GM21619 (cell line): ENCODE data around the gene ATP11A.
"Not testable (repeated sequence)": the region's sequence is repeated elsewhere in the genome, so short reads cannot be mapped to it uniquely, and the experiment has no call there.

Experiments
- ATAC-seq: cut with Tn5 transposase; IDR thresholded peaks from one replicate; pipeline ENCODE4 v1.9.1; 2021; ENCODE audit not compliant: unreplicated experiment

The ATP11A gene

GRCh38 chr13:112772929-112773328 is 83.1 kb downstream of the ATP11A start:
- ATAC-seq, result no peak

- no peak for ATAC-seq
Measured at GRCh38 chr13:112773601-112774447, 84.0 kb downstream of the ATP11A start.

DNA sequence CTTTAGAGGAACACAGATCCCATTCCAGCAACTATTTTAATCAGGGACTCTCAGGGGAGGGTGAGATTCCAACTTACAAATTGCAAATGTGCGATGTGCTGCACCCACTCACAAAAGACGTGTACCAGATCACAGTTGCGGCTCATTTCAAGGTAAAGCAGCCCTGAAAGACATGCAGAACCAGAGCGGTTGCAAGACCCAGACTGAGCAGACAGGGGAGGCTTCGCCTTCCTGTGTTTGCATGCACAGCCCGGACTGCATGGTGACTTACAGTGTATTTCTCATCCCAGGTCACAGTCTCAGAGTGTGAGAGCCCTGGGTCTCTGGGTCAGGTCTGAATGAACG is 84.6 kb downstream of the ATP11A start:
- ATAC-seq, result no peak

GRCh38 chr13:112774829-112775565 is 85.2 kb downstream of the ATP11A start:
- ATAC-seq, result no peak

DNA sequence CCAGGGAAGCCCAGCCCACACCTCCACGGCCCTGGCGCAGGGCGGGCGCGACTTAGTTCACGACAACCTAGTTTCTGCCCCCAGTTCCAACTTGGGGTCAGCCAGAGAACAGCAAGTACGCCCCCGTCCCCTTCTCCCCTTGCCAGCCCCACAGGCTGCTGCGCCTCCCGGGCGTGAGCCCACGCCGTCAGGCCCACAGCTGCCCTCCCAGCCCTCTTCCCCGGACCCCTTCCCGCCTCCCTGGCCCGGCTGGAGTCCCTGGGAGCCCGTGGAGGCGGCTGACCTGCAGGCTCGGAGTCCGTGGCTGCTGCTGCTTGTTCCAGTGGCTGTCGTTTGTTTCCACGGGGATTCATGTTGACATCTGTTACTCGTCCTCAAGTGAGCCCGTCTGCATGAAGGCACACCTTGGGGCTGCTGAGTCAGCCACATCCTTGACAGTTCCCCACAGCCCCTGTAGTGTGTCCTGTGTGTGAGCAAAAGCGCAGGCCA is 86.0 kb downstream of the ATP11A start:
- ATAC-seq, result no peak

- ATAC-seq, result no peak
Measured at GRCh38 chr13:112776354-112776753, 86.5 kb downstream of the ATP11A start.

GRCh38 chr13:112776971-112777370 is 87.1 kb downstream of the ATP11A start:
- ATAC-seq, result no peak

GRCh38 chr13:112777637-112778406 is 88.0 kb downstream of the ATP11A start:
- no peak for ATAC-seq

- no peak for ATAC-seq
Measured at GRCh38 chr13:112779856-112780604, 90.2 kb downstream of the ATP11A start.

DNA sequence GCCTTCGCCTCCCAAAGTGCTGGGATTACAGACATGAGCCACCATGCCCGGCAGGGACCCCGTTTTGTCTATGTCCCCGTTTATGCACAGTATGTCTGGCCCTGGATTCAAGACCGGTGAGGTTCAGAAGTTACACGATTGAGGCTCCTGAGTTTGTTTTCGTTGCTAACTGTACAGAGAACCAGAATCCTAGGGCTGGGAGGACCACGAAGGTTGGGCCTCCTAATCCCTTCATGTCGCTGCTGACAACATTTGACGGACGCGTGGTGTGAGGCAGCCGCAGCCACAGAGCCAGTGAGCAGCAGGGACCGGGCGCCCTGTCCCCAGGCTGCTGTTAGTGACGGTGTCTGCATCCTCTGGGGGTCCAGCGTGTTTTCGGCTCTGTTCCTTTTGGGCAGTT is 91.4 kb downstream of the ATP11A start:
- no peak for ATAC-seq

DNA sequence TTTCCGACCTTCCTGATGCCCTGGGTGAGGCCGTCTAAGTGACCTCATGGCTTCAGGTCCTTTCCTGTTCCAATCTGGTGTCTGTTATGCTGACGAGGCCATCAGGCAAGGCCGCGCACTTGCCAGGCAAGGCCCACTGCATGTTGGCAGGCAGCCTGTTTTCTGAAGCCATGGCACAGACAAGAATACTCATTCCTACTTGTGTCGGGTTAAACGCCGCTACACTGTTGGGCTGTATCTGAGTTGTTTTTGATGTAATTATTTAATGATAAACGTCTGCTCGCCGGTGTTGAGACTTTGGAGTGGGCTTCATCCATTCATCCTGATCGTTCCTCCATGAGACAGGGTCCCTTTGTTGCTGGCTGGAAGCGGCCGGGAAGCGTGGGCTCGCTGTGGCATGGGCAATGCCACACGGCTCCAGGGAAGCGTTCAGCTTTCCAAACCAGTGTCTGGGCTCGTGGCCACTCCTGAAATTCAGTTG is 92.1 kb downstream of the ATP11A start:
- no peak for ATAC-seq

DNA sequence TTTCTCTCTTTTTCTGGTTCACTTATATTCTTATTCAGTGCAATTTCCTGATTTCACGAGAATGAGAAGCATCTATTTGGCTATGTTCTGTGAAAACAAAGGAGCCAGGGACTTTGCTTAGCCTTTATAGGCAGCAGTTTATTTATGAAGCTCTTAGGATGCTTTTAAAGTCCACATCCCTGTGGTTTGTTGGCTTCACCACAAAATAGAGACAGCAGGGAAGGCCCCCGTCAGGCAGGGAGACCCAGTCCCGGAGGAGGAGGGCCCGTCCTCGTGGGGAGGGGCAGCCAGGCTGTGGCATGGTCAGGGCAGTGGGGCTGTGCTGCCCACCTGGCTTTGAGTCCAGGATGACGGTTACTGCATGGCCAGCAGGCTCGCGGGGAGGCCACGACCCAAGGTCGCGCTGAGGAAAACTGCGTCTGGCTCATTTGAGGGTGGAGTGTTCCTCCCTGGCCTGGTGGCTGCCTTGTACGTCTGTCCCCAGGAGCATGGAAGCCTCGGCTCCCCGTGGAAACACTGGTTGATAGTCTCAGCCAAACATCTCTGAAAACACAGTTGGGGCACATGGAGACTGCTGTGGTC is 92.7 kb downstream of the ATP11A start:
- no peak for ATAC-seq

DNA sequence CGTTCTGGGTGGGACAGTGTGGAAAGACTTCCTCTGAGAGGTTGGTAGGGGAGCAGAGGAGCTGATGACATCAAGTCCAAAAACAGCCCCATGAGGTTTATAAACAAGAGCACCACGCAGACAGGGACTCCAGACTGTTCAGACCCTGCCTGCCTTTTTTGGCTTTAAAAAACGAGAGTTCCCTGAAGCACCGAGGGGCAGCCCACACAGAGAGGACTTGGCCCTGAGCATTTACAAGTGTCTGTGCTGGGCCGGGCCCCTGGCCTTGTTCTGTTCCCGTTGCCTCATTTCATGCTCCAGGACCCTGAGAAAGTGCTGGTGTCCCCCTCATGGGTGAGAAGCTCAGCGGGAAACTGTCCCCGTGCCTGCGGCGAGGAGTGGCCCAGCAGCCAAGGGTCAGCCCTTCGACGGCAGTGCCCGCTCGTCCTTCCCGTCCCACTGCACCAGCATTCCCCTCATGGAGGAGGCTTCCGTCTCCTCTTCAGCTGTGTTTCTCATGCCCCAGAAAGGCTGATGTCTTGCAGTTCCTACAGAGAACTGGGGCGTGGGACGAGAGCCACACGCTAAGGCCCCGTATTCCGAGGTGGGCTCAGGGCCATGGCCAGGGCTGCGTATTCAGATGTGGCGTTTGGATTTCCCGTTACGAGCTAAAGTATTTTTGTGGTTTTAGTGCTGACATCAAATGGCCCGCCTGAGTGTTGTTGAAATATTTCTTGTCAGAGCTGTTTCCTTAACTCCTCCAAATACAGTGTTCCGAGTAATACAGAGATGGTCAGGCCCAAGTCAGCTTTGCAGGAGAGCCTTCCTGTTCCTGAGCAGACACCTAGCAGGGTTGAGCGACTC is 93.5 kb downstream of the ATP11A start:
- ATAC-seq, result no peak

DNA sequence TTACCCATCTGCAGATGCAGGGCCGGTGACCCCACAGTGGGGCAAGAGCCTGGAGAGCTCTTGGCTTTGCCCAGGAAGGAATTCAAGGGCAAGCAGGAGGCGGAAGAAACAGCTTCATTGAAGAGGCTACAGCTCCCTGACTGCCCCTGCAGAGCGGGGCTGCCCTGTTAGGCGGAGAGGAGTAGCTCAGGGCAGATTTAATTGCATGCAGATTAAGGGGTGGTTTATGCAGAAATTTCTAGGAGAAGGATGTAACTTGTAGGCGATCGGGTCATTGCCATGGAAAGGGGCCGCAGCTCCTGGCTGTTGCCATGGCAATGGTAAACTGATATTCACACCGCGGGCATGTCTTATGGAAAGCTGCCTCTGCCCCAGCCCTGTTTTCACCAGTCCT is 94.1 kb downstream of the ATP11A start:
- ATAC-seq, result no peak

DNA sequence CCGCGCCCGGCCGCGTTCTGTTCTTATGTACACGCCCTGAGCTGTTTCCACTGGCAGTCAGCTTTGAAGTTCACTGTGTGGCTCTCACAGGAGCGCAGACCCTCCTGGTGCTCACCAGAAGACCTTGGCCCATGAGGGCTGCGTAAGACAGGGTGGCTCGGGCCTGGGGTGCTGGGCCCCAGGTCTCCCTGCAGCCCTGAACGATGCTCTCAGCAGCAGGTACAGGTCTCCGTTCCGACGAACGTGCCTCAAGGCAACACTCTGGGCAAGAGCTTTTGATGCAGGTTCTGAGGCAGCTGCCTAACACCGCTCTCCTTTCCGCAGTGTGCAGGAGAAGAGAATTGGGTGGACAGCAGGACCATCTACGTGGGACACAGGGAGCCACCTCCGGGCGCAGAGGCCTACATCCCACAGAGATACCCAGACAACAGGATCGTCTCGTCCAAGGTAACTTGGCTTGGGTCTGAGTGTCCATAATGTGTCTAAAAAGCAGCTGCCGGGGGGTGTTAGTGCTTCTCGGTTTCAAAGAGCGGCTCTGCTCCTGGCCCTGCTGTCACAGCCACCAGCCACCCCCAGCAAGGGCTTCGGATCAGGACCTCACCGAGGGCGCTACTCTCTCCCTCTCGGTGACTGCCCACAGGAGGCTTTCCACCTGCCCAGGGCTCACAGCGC is 95.1 kb downstream of the ATP11A start:
- no peak for ATAC-seq

DNA sequence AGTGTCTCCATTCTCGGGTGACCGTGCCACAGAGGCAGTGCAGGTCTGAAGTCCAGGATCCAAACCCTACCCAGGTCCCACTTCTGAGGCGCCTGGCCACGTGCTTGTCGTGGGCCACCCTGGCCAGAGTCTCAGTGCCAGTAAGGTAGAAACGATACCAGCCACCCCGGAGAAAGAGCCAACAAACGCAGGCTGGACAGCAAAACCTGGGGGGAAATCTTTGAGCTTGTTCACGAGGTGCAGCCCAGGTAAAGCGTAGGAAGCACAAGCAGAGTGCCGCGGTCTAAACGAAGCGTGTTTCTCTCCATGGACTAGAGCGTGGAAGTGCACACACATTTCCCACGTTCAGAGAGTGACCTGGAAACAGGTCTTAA is 95.6 kb downstream of the ATP11A start:
- ATAC-seq, result no peak

DNA sequence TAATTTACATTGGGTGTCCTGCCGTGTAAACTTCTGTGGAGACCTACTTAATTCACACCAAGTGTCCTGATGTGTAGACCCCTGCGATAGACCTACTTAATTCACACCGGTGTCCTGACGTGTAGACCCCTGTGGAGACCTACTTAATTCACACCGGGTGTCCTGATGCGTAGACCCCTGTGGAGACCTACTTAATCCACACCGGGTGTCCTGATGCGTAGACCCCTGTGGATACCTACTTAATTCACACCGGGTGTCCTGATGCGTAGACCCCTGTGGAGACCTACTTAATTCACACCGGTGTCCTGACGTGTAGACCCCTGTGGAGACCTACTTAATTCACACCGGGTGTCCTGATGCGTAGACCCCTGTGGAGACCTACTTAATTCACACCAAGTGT is 97.0 kb downstream of the ATP11A start:
- not testable (repeated sequence) for ATAC-seq

DNA sequence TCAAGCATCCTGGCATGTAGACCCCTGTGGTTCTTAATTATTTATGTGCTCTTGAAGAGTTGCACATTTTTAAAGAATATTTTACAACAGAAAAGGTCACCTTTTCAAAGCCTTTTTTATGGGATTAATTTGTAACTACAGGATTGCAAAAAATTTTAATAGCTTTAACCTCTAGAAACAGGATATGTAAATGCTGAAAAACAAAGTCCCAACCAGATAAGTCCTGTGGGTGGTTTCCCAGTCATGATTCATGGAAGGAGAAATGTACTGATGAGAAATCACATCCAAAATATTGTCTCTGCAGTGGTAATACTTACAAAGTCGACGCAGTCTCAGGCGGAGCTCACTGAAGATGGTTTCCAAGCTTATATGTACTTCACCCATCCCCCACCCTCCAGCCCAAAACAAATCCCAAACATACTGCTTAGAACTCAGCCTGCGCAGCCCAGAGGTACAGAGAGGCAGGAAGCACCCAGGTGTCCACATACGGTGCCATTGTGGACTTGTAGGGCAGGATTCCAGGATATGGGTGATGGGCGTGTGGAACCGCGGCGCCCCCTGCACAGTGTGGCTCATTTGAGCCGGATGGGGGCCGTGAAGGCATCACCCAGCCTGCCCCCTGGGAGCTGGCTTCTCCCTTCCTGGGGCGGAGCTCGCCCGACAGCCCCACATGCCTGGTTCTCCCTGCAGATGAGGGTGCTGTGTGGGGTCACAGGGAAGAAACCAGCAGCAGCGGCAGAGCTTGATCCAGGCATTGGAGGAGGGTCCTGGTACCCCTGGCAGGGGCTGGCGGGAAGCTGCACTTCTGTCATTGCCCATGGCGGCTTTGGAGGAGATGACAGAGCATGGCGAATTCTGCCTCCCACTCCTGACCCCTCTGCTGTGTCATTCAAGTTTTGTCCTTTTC is 101.2 kb downstream of the ATP11A start:
- ATAC-seq, result no peak
